HG03025 (cell line): ENCODE measurements around the gene PEAK3.
"Not testable (repeated sequence)": the region's sequence is repeated elsewhere in the genome, so short reads cannot be mapped to it uniquely, and the experiment has no call there.

Experiments used
- ATAC-seq: cut with Tn5 transposase; IDR thresholded peaks from one replicate; pipeline ENCODE4 v1.9.1; 2021; ENCODE audit warnings: mild to moderate bottlenecking, moderate library complexity; ENCODE audit not compliant: unreplicated experiment, low FRiP score

Gene PEAK3

GRCh38 chr19:2289714-2290435 lies 7.9 kb upstream of the PEAK3 start:
- ATAC-seq, result no peak

- no peak for ATAC-seq
Measured at GRCh38 chr19:2288818-2289713, 7.1 kb upstream of the PEAK3 start.

GRCh38 chr19:2288338-2288817 lies 6.4 kb upstream of the PEAK3 start:
- no peak for ATAC-seq

GRCh38 chr19:2287585-2288337 lies 5.8 kb upstream of the PEAK3 start:
- ATAC-seq, result no peak

GRCh38 chr19:2286402-2287140 lies 4.6 kb upstream of the PEAK3 start:
- ATAC-seq, result no peak

GRCh38 chr19:2283835-2284507 lies 2.0 kb upstream of the PEAK3 start:
- no peak for ATAC-seq

GRCh38 chr19:2282862-2283237 lies 875 bp upstream of the PEAK3 start:
- no peak for ATAC-seq

GRCh38 chr19:2281265-2282061 lies 512 bp downstream of the PEAK3 start:
- ATAC-seq, result not testable (repeated sequence)

- no peak for ATAC-seq
Measured at GRCh38 chr19:2280633-2281264, 1.2 kb downstream of the PEAK3 start.

- no peak for ATAC-seq
Measured at GRCh38 chr19:2278459-2279158, 3.4 kb downstream of the PEAK3 start.

GRCh38 chr19:2277138-2277537 lies 4.8 kb downstream of the PEAK3 start:
- no peak for ATAC-seq

GRCh38 chr19:2276429-2276986 lies 5.5 kb downstream of the PEAK3 start:
- ATAC-seq, result no peak

- ATAC-seq, result no peak
Measured at GRCh38 chr19:2275588-2276428, 6.2 kb downstream of the PEAK3 start.

- ATAC-seq, result no peak
Measured at GRCh38 chr19:2274931-2275535, 6.9 kb downstream of the PEAK3 start.

- no peak for ATAC-seq
Measured at GRCh38 chr19:2274185-2274711, 7.7 kb downstream of the PEAK3 start.
